B cell (primary cell): Measurements from ENCODE around the gene LZTFL1.

Experiments
- CTCF ChIP-seq: fragments of 200-600 bp; IDR thresholded peaks from one replicate; pipeline ENCODE4 v1.8.0; 2022; ENCODE audit warnings: antibody characterized with exemption, mild to moderate bottlenecking
- EZH2 ChIP-seq: IDR thresholded peaks from 2 replicates; pipeline ENCODE4 v1.6.1; 2012; ENCODE audit warnings: borderline replicate concordance, low read depth, mild to moderate bottlenecking, moderate library complexity, low read length; ENCODE audit not compliant: insufficient read depth, poor library complexity, severe bottlenecking

- no peak for TF ChIP-seq CTCF
- TF ChIP-seq EZH2, result no peak
Observed at GRCh38 chr3:45781271-45781670, 60.6 kb downstream of the LZTFL1 start.
